Urinary bladder (tissue), 4 donors: ENCODE measurements around the gene DAPL1. TPM values are rescaled to one million over a fixed set of nuclear protein-coding genes. Genes with fewer than 3 reads are reported as not detected.

Experiments
- DNase-seq: peaks from one replicate; pipeline ENCODE4 v3.0.0-alpha.2; 2015; ENCODE audit errors: extremely low spot score
- H3K27ac ChIP-seq: one replicate; pipeline ENCODE4 v1.5.1; 2013; ENCODE audit warnings: low read depth, mild to moderate bottlenecking, moderate library complexity
- H3K36me3 ChIP-seq: one replicate; pipeline ENCODE4 v1.6.1; 2013; ENCODE audit warnings: mild to moderate bottlenecking, moderate library complexity; ENCODE audit not compliant: insufficient read depth
- H3K4me1 ChIP-seq: one replicate; pipeline ENCODE4 v1.6.1; 2013; ENCODE audit warnings: mild to moderate bottlenecking, moderate library complexity; ENCODE audit not compliant: insufficient read depth
- H3K4me3 ChIP-seq: one replicate; pipeline ENCODE4 v1.5.1; 2013; ENCODE audit warnings: low read depth, low read length
- WGBS: extraction: QIAGEN DNeasy Blood & Tissue Kit; methylation state at CpG from one replicate; pipeline ENCODE4 v1.1.7; 2013; 5-methylcytosine and 5-hydroxymethylcytosine counted together
- polyA plus RNA-seq: library from polyadenylated mRNA; stranded (reverse); fragments of 200-250 nt; gene quantifications from one replicate; pipeline ENCODE4 v1.2.3, GENCODE V29; 2013
- total RNA-seq: library from RNA; depleted of rRNA; stranded (reverse); fragments of >200 nt; gene quantifications from one replicate; pipeline ENCODE4 v1.2.3, GENCODE V29; 2014
- donor health status: healthy with polysubstance abuse.
- donor health status: healthy.

DAPL1 gene
- total and polyA plus RNA-seq, 2 donors, result 0.68 TPM; not detected in 1

DNA sequence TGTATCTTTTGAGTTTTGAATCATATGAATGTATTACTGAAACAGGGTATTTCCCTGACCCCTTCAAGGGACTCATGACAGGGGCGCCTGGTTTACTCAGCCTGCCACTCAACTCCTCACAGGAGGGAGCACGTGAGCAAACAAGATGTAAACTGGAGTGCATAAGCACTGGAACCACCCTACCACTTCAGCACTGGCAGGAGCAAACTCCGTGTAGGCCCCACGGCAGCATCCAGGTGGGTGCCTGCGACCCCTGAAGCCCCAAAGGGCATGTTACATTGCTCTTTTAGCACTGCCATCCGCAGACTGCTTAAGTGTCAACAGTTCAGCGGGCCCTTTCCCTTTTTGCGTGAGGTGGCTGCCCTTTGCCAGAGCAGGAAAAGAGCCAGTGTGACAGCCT is 8.2 kb upstream of the DAPL1 start:
- no peaks in the 10 kb centered on the region for H3K4me1 ChIP-seq
- no peak overlapping the region for H3K4me3 ChIP-seq
- H3K36me3 ChIP-seq, result no peaks in the 10 kb centered on the region
- H3K27ac ChIP-seq, result no peak overlapping the region
- DNase-seq, result no peak
- 93% methylated on average over 8 of the region's 8 CpGs for WGBS

DNA sequence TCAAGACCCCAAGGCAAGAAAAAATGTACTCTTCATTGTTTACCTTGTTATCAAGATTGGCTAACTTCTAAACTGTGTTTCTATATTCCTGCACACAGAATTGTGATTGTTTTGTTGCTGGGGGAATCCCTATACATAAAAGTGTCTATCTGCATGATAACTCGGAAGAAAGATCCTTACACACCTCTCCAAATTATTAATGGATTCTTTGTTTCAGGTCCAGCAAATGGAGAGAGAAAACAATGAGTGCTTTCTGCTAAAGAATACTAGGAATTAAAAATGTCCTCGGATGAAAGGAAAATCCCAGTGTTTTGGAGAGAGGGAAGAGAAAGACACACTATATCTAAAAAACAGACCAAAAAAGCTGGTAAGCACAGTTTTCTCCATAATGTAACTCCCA is 6.2 kb upstream of the DAPL1 start:
- no peak overlapping the region for H3K27ac ChIP-seq
- no peak overlapping the region for H3K4me3 ChIP-seq
- 43% methylated on average over 2 of the region's 2 CpGs for WGBS
- H3K4me1 ChIP-seq, result no peaks in the 10 kb centered on the region
- no peak for DNase-seq
- no peaks in the 10 kb centered on the region for H3K36me3 ChIP-seq

DNA sequence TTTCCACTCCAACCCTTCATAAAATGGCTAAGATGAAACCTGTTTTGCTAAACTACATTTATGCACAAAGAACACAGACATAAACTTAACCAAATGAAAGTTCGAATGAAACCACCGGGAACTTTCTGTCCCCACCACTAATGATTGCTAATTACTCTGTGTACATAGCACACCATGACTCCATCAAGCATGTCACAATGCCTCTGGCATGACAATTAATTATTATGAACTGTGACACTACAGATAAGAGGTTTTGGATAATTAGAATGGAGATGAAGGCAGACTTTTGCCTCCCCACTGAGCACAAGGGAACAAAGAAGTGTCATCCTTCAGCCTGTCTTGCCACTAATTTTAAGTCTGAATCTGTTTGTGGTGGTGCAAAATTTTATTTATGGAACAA is 1.5 kb downstream of the DAPL1 start:
- no peaks in the 10 kb centered on the region for H3K36me3 ChIP-seq
- H3K27ac ChIP-seq, result no peak overlapping the region
- DNase-seq, result no peak
- no peaks in the 10 kb centered on the region for H3K4me1 ChIP-seq
- WGBS, result 87% methylated on average over 2 of the region's 2 CpGs
- H3K4me3 ChIP-seq, result no peak overlapping the region

DNA sequence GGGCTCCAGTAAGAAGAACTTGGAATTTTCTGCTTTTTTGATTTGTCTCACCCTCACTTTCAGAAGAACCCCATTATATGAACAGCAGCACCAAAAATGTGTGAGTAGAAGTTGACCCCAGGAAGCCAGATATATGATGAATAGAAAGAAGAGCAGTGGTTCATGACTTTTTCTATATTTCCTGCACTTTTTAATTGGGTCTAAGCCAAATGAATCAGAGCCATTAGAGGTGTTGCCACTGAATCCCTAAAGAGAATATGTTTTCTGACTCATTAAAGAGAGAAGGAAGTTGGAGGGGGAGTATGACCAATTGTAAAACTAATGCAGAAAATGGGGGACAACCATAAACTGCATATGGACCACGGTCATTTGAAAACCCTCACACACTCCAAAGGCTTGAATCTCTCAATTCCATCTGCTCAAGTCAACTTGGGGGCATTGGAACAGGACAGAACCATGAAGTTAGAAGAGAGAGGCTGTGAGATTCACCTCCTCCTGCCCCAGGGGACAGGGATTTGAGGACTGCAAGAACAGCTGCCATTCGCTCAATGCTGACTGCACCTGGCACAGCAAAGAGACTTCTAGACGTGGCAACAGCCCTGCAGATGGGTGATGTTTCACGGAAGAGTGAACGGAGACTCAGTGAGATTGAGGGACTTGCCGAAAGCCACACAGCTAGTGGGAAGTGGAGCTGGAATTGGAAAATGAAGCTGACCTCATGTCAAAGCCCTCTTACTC is 3.0 kb downstream of the DAPL1 start:
- no peak for DNase-seq
- H3K4me3 ChIP-seq, result no peak overlapping the region
- no peak overlapping the region for H3K27ac ChIP-seq
- 88% methylated on average over 6 of the region's 6 CpGs for WGBS
- no peaks in the 10 kb centered on the region for H3K4me1 ChIP-seq
- no peaks in the 10 kb centered on the region for H3K36me3 ChIP-seq

DNA sequence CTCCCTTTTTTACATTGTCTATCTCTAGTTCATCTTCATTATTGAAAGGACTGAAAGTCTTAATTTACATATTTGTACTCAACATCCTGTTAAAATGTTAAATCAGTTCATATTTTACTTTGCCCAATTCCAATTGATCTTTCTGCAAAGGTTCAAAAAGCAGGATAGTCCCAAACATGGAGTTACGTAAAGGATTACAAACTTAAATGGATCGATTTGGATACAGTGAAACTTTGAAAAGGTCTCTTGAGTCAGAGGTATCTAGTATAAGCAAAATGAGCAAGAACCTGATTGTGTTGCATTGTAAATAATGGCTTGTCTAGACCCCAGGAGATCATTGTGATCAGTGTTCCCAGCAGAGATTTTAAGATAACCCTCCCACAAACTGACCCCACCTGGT is 4.1 kb downstream of the DAPL1 start:
- no peaks in the 10 kb centered on the region for H3K4me1 ChIP-seq
- no peak overlapping the region for H3K4me3 ChIP-seq
- H3K36me3 ChIP-seq, result no peaks in the 10 kb centered on the region
- 95% methylated on average over 2 of the region's 2 CpGs for WGBS
- DNase-seq, result no peak
- no peak overlapping the region for H3K27ac ChIP-seq

DNA sequence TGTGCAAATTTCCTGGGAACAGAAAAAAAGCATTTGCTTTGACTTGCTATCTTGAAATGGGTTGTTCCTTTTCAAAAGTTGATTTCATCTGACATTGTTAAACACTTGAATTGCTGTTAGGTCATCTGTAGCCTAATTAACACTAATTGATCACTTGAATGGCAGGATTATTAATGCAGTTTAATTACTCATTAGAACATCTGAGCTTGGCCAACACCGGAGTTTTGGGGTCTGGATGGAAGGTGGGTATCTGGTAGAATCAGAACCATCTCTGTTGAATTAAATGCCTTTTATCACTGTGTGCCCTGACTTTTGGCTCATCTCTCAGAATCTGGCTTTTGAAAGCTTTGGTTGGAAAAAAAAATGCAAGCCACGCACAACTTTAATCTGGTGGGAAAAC is 8.4 kb downstream of the DAPL1 start:
- 69% methylated on average over 2 of the region's 2 CpGs for WGBS
- Histone ChIP-seq H3K27ac (no peak overlapping the region), H3K4me3 (no peak overlapping the region), H3K4me1 (no peaks in the 10 kb centered on the region), H3K36me3 (no peaks in the 10 kb centered on the region)
- DNase-seq, result no peak

DNA sequence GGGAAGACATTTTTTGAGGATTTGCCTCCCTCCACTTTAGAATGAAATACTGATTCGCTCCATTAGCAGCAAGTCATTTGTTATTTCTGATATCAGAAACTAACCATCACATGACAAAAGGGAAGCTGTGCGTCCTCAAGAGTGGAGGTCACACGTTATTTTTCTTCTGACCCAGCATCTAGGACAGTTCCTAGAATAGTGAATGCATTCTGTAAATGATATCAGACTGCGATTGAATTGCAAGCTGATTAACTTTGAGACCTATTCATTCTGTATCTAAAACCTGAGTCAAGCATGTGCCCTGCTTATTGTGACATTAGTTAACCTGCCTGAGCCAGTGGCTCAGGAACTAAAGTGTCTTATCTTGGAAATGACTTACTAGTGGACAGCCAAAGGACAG is 10.1 kb downstream of the DAPL1 start:
- 88% methylated on average over 4 of the region's 4 CpGs for WGBS
- DNase-seq, result no peak
- Histone ChIP-seq H3K27ac (no peak overlapping the region), H3K4me3 (no peak overlapping the region), H3K36me3 (no peaks in the 10 kb centered on the region), H3K4me1 (no peaks in the 10 kb centered on the region)

DNA sequence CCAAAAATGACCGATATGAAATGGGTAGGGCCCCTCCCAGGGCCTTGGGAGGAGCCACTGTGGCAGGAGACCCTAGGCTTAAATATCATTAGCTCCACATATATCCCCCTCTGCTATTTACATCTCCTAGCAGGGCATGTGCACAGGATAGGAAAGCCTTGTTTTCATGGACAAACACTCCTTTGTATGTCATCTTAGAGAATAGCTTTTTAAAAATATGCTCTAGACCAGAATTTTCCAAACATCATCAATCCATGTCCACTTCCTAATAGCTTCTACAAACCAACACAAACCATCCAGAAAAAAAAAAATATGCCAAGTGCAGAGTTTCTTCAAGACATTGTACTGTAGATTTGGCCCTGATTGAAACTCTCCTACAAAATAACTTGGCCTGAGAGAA is 10.8 kb downstream of the DAPL1 start:
- Histone ChIP-seq H3K4me3 (no peak overlapping the region), H3K36me3 (no peaks in the 10 kb centered on the region), H3K4me1 (no peaks in the 10 kb centered on the region), H3K27ac (no peak overlapping the region)
- WGBS, result 77% methylated on average over 1 of the region's 1 CpG
- no peak for DNase-seq

DNA sequence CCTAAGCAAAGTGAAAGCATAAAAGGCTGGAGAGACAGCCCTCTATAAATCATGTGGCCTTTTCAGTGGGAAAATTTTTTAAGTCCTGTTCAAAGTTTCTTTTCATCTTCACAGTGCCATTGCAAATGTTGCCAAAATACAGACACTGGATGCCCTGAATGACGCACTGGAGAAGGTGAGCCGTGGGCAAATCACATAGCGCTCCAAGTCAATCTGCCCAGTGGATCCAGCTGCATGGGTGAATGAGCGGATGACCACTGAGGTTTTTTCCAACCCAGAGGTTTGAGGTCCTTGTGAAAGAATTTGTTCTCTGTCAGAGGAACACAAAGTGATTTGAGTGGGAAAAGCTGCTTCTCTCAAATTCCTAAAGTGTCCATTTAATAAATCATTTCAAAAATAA is 11.8 kb downstream of the DAPL1 start:
- no peaks in the 10 kb centered on the region for H3K36me3 ChIP-seq
- 93% methylated on average over 4 of the region's 4 CpGs for WGBS
- DNase-seq, result no peak
- no peak overlapping the region for H3K4me3 ChIP-seq
- no peak overlapping the region for H3K27ac ChIP-seq
- H3K4me1 ChIP-seq, result no peaks in the 10 kb centered on the region

DNA sequence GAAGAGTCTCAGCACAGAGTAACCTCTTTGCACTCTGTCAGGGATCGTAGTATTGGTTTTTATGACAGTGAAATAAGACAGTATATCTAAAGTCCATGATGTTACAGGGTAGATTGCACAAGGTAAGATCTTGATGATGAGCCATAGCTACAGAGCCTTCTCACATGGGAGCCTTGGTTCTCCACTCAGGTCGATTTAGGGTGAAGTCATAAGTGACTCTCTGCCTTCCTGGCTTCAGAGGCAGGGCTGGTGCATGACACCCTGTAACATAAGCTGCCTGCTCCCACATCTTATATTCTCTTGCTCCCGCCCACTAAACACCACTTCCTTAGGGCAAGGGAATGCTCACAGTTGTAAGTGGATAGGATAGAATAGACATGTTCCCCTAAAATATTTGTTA is 13.3 kb downstream of the DAPL1 start:
- H3K4me3 ChIP-seq, result no peak overlapping the region
- no peaks in the 10 kb centered on the region for H3K36me3 ChIP-seq
- H3K27ac ChIP-seq, result no peak overlapping the region
- H3K4me1 ChIP-seq, result no peaks in the 10 kb centered on the region
- 96% methylated on average over 3 of the region's 3 CpGs for WGBS
- no peak for DNase-seq

DNA sequence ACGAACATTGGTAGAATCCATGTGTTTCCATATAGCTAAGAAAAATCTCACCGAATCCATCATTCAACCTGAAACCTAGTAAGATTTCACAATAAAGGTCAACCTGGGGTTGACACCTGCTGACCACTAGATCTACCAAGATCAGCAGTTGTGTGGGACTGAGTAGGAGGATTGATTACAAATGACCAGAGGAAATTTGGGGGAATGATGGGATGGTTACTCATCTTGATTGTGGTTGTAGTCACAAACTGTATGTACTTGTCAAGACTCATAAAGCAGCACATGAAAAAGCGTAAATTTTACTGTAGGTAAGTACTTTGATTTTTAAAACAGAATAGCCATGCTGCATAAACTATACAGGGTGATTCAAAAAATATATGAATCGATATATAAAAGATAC is 14.7 kb downstream of the DAPL1 start:
- H3K4me3 ChIP-seq, result no peak overlapping the region
- no peaks in the 10 kb centered on the region for H3K36me3 ChIP-seq
- DNase-seq, result no peak
- WGBS, result 72% methylated on average over 4 of the region's 4 CpGs
- H3K4me1 ChIP-seq, result no peaks in the 10 kb centered on the region
- H3K27ac ChIP-seq, result no peak overlapping the region

DNA sequence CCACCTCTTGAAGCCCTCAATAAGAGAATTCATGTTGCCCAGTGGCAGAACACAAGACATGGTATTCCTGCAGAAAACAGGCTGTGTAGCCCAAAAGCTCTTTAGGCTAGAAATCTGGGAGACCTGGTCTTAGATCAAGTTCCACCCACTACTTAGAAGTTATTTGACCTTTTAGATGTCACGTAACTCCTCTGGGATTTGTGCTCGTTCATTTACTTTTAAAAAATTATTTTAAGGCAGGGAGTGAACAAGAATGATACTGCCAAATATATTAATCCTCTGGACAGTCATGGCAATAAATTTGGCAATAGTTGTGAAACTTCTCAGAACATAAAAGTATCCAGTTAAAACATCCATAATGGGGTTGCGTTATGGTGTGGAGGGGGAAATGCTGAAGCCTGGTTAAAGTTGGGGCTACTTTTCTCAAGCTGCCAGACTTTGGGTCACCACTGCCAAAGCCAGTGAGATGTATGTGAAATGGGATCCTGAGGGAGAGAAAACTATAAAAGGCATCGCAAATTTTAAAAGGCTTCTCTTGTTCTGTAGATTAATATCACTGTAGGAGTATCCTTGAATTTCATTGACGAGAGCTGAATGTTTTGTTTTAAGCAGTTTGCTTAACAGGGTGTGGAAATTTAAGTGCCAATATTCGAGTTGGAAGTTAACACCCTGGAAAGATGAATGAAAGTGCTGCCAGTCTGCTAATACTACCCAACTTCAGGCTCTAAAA is 15.8 kb downstream of the DAPL1 start:
- Histone ChIP-seq H3K4me1 (no peaks in the 10 kb centered on the region), H3K4me3 (no peak overlapping the region), H3K36me3 (no peaks in the 10 kb centered on the region), H3K27ac (no peak overlapping the region)
- 49% methylated on average over 6 of the region's 6 CpGs for WGBS
- DNase-seq, result no peak

DNA sequence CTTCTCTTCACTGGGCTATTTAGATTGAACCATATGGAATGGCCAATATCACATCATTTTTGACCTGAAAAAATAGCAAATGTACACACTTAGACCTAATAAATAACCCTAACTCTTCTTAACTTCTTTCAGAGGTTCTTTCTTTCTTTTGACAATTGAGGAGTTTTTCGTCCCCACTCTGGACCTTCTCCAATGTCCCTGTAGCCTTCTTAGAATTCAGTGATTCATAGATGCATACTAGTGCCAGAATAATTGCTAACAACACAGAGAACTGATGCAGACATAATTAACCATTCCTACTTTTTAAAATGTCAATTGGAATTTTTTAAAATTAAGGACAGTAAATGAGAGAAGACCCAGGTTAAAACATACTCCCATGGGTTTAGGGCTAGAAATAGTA is 20.0 kb downstream of the DAPL1 start:
- WGBS, result 83% methylated on average over 1 of the region's 1 CpG
- Histone ChIP-seq H3K27ac (no peak overlapping the region), H3K36me3 (no peaks in the 10 kb centered on the region), H3K4me3 (no peak overlapping the region), H3K4me1 (no peaks in the 10 kb centered on the region)
- no peak for DNase-seq

DNA sequence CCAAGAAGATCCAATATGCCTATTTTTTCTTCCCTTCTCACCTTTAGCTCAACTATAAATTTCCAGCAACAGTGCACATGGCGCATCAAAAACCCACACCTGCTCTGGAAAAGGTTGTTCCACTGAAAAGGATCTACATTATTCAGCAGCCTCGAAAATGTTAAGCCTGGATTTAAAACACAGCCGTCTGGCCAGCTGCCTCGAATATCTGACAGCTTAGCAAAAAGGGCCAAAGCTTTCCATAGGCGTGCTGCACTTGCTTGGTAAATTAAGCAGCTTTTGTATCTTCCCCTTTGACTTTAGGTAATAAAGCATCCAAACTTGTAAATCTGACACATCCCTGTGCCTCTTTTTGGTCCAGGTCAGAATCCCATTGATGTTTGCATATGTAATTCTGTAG is 20.5 kb downstream of the DAPL1 start:
- H3K4me3 ChIP-seq, result no peak overlapping the region
- H3K36me3 ChIP-seq, result no peaks in the 10 kb centered on the region
- 45% methylated on average over 5 of the region's 5 CpGs for whole genome bisulfite sequencing
- H3K4me1 ChIP-seq, result no peaks in the 10 kb centered on the region
- H3K27ac ChIP-seq, result no peak overlapping the region
- DNase-seq, result no peak
